Lower lobe of right lung (tissue), 2 donors: ENCODE results near the gene MCU. TPM values are rescaled to one million over a fixed set of nuclear protein-coding genes. Genes with fewer than 3 reads are reported as not detected.
A peak's percentile ranks its signal among the peaks of the same experiment; 100 is the strongest.

Experiments
- ATAC-seq, 2 donors: fragments of 200-7000 bp; cut with Tn5 transposase; one replicate each; pipeline ENCODE4 v1.9.1; 2020 to 2022; ENCODE audit warnings: mild to moderate bottlenecking in 2 of 2, moderate library complexity in 2 of 2
- DNase-seq: peaks from one replicate; pipeline ENCODE4 v3.0.0-alpha.2; 2020
- H3K27ac ChIP-seq: fragments of 200-600 bp; one replicate; pipeline ENCODE4 v1.8.0; 2022
- H3K27me3 ChIP-seq: fragments of 200-600 bp; one replicate; pipeline ENCODE4 v1.8.0; 2022; ENCODE audit warnings: low read depth
- H3K36me3 ChIP-seq: fragments of 200-600 bp; one replicate; pipeline ENCODE4 v1.8.0; 2022; ENCODE audit warnings: mild to moderate bottlenecking
- H3K4me1 ChIP-seq: fragments of 200-600 bp; one replicate; pipeline ENCODE4 v1.8.0; 2022
- H3K4me3 ChIP-seq: fragments of 200-600 bp; one replicate; pipeline ENCODE4 v1.8.0; 2022; ENCODE audit warnings: mild to moderate bottlenecking
- H3K9me3 ChIP-seq: fragments of 200-600 bp; one replicate; pipeline ENCODE4 v1.8.0; 2022
- CTCF ChIP-seq: fragments of 200-600 bp; IDR thresholded peaks from one replicate; pipeline ENCODE4 v1.8.0; 2022; ENCODE audit warnings: antibody characterized with exemption, mild to moderate bottlenecking
- intact Hi-C: fragments of 100-400 bp; cut with DNase I; formaldehyde crosslinking; loops from one replicate; pipeline ENCODE4 v1.11.0; 2022
- total RNA-seq: library from RNA; stranded (reverse); fragmentation: NEBNext Ultra II Directional; extraction: Animal tissue kit (Norgen Biotek cat#: 25700); gene quantifications from one replicate; pipeline ENCODE4 v1.2.1, GENCODE V29; 2021
- donor health status: DM: no; HTN: yes; CAD: no; lungs with severe emphysema.

Gene MCU
- total RNA-seq, 1 donor from 2014 or later, result 24.2 TPM

- Histone ChIP-seq H3K36me3 (no peaks in the 10 kb centered on the region), H3K27ac (no peak overlapping the region), H3K4me1 (no peaks in the 10 kb centered on the region), H3K27me3 (no peaks in the 10 kb centered on the region), H3K9me3 (no peaks in the 10 kb centered on the region), H3K4me3 (no peak overlapping the region)
- intact Hi-C loops, result no loop called here
- TF ChIP-seq CTCF, result no peak
- ATAC-seq (no peak), DNase-seq (no peak)
Measured at GRCh38 chr10:72794260-72794659, 102.3 kb downstream of the MCU start.

- Histone ChIP-seq H3K36me3 (no peaks in the 10 kb centered on the region), H3K27me3 (no peaks in the 10 kb centered on the region), H3K4me1 (no peaks in the 10 kb centered on the region), H3K27ac (no peak overlapping the region), H3K4me3 (no peak overlapping the region), H3K9me3 (no peaks in the 10 kb centered on the region)
- ATAC-seq (peak in 1 of 2 donors; percentile 16), DNase-seq (no peak)
- TF ChIP-seq CTCF, result no peak
- intact Hi-C loops, result no loop called here
Measured at GRCh38 chr10:72796042-72796441, 104.1 kb downstream of the MCU start.

GRCh38 chr10:72796538-72796937, 104.6 kb downstream of the MCU start:
- DNase-seq (no peak), ATAC-seq (no peak)
- Histone ChIP-seq H3K27me3 (no peaks in the 10 kb centered on the region), H3K4me3 (no peak overlapping the region), H3K9me3 (no peaks in the 10 kb centered on the region), H3K27ac (no peak overlapping the region), H3K36me3 (no peaks in the 10 kb centered on the region), H3K4me1 (no peaks in the 10 kb centered on the region)
- intact Hi-C loops, result no loop called here
- TF ChIP-seq CTCF, result no peak

DNA sequence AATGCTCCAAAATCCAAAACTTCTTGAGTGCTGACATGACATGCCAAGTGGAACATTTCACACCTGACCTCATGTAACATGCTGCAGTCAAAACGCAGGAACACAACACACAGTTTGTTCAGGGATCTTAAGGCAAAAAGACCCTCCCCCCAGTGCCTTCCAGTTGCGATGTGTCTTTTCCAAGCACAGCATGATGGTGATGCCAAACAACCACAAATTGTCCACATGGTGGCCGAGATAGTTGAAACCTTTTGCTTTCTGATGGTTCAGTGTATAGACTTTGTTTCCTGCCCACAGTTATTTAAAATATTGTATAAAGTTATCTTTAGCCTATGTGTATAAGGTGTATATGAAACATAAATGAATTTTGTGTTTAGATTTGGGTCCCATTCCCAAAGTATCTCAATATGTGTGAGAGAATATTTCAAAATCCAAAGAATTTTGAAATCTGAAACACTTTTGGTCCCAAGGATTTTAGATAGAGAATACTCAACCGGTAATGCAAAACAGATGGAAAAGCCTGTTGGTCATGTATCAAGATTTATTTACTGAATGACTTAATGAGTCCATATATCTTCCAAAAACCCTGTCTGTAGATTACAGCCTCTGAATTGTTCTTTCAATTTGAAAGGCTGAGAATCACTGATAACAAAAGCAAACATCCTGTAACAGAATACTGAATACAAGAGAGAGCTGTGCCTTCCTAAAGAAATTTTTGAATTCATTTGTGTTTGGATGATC, 108.2 kb downstream of the MCU start:
- intact Hi-C loops, result no loop called here
- H3K4me1 ChIP-seq, result no peaks in the 10 kb centered on the region
- H3K4me3 ChIP-seq, result no peak overlapping the region
- no peaks in the 10 kb centered on the region for H3K36me3 ChIP-seq
- no peaks in the 10 kb centered on the region for H3K9me3 ChIP-seq
- no peak for ATAC-seq
- H3K27ac ChIP-seq, result no peak overlapping the region
- H3K27me3 ChIP-seq, result no peaks in the 10 kb centered on the region
- TF ChIP-seq CTCF, result no peak
- no peak for DNase-seq

DNA sequence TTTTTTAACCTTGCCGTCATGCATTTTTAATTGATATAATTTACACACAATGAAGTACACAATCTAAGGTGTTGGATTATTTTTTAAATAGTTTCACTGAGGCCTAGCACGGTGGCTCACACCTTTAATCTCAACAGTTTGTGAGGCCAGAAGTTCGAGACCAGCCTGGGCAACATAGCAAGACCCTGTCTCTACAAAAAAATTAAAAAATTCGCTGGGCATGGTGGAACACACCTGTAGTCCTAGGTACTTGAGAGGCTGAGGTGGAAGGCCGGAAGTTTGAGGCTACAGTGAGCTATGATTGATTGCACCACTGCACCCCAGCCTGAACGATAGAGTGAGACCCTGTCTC, 108.8 kb downstream of the MCU start:
- no peak for DNase-seq
- Histone ChIP-seq H3K27ac (no peak overlapping the region), H3K4me1 (no peaks in the 10 kb centered on the region), H3K4me3 (no peak overlapping the region), H3K9me3 (no peaks in the 10 kb centered on the region), H3K36me3 (no peaks in the 10 kb centered on the region), H3K27me3 (no peaks in the 10 kb centered on the region)
- TF ChIP-seq CTCF, result no peak
- ATAC-seq, result no peak
- intact Hi-C loops, result no loop called here
